GM10248 (cell line): ENCODE measurements around the gene MATN4.

Source experiments
- CTCF ChIA-PET: fragments of 300-600 bp; sonication (Branson Sonifier 250); formaldehyde crosslinking; extraction: SDS; loops from one replicate; lab custom pipeline; 2021; ENCODE audit warnings: antibody characterized with exemption; lab: Yijun Ruan, JAX
- POLR2A ChIA-PET: fragments of 350-650 bp; sonication (Branson Sonifier 250); formaldehyde crosslinking; extraction: SDS; loops from one replicate; lab custom pipeline; 2020; ENCODE audit warnings: antibody characterized with exemption; lab: Yijun Ruan, JAX
- DNase-seq: peaks from one replicate; pipeline ENCODE4 v3.0.0; 2012; ENCODE audit errors: extremely low spot score
- TF ChIP-seq, protein P1 (sequence below): IDR thresholded peaks from 2 replicates; pipeline ENCODE4 v1.5.1; 2012; ENCODE audit warnings: mild to moderate bottlenecking, low read depth; ENCODE audit errors: extremely low read depth, missing control alignments, control extremely low read depth

MATN4 gene

DNA sequence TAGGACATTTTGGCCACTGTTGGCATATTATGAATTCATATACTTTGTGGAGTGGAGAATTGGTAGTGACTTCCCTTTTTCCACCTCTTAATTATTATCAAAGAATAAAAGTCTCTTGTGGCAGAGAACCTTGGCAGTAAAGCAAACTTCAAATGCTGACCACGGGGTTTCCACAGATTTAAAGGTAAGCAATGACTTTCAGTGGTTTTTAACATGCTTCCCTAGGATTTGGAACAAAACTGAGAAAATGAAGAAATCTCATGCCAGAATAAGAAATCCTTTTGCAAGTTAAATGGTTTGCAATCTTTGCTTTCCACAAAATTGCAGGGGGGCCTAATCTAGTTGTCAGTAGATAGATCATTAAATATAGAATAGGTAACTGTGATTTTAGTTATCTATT lies 42.1 kb upstream of the MATN4 start:
- DNase-seq, result no peak
- CTCF ChIA-PET, result interaction anchor here (1.5 kb wide), 1 partner anchor 169 kb away, joined by 3 read pairs; no protein-coding TSS in a partner anchor
- TF ChIP-seq, protein P1, sequence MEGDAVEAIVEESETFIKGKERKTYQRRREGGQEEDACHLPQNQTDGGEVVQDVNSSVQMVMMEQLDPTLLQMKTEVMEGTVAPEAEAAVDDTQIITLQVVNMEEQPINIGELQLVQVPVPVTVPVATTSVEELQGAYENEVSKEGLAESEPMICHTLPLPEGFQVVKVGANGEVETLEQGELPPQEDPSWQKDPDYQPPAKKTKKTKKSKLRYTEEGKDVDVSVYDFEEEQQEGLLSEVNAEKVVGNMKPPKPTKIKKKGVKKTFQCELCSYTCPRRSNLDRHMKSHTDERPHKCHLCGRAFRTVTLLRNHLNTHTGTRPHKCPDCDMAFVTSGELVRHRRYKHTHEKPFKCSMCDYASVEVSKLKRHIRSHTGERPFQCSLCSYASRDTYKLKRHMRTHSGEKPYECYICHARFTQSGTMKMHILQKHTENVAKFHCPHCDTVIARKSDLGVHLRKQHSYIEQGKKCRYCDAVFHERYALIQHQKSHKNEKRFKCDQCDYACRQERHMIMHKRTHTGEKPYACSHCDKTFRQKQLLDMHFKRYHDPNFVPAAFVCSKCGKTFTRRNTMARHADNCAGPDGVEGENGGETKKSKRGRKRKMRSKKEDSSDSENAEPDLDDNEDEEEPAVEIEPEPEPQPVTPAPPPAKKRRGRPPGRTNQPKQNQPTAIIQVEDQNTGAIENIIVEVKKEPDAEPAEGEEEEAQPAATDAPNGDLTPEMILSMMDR, result no peak
- POLR2A ChIA-PET, result no interaction called here

DNA sequence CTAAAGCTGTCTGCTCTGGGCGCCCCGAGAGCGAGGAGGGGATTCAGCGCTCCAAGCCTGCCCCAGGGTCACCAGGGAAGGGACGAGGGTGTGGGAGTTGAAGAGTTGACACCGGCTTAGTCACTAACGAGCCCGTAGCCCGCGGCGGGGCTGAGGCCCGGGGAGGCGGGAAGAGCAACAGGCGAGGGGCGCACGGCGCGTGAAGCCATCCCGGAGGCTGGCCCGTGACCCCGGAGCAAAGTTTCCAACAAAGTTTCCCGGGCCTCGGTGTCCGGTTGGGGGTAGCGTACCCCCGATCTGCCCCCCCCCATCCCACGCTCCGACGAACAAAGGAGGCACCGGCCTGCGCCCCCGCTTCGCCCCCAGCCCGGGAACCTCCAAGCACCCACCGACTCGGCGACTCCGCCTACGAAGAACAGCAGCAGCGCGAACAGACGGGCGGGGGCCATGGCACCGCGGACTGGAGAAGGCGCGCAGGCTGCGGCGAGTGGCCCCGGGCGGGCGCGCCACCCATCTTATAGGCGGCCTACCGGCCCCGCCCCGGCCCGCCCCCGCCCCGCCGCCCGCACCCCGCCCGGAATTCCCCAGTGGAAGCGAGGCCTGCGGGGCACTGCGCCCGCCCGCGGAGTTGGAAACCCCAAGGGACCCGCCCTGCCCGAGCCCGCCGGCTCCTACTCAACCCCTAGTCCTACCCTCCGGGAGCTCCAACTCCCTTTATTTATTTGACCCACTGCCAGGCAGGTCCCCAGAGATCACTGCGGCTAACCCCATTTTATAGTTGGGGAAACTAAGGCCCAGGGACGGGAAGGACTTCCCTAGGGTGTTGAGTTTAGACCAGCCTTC lies 40.1 kb upstream of the MATN4 start, which contains the start of gene SDC4:
Gene SDC4 (minus strand): TSS at position 489 of the 843 bp plus-strand sequence. CDS start 40 bp downstream, at position 449.
- DNase-seq, result peak; percentile 43
- TF ChIP-seq, protein P1, result no peak
- ChIA-PET POLR2A (no interaction called here), CTCF (interaction anchor here (1.0 to 3.3 kb wide), 8 partner anchors 11 to 423 kb away, joined by 3 to 18 read pairs (median 4); partner anchors contain the start of gene SYS1)

DNA sequence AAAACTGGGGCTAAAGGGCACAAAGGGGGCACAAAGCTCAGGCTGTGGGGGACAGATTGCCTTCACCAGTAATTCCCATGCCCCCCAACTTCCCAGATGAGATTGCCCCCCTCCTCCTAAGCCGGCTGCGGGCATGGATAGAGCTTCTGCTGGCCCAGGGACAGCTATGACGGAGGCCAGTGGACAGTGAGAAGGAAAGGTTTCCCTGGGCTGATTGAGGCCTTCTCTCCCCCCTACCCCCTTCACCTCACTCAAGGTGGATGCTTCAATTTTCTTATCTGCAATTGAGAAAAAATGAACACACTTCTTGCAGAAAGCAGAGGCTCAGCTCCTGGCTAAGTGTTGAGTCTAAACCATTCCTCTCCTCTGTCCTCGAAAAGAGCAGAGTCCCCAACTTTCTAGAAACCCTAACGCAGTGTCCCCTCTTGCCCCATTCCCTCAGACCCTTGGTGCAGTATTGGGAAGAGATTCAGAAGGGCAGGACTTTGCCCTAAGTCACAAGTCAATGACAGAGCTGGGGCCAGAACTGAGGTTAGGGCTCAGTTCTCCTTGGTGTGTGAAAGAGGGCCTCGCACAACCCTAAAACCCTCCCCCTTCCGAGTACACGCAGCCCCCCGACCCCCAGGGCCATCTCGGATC lies 39.3 kb upstream of the MATN4 start:
- POLR2A ChIA-PET, result no interaction called here

DNA sequence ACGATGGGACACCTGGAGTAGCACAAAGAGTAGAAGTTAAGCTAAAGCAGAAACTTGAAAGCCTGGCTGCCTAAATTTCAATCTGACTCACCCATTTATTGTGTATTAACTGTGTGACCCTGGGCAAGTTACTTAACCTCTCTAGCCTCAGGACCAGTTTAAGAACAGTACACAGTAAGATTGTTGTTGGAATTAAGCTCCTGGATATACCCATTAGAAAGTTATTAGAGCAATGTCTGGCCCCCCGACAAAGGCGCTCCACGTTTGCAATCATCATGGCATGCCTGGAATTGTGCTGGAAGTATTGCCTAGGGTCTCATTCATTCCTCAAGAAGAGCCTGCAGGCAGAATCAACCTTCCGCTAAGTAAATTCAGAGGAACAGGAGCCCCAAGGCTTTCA lies 38.8 kb upstream of the MATN4 start:
- CTCF ChIA-PET, result interaction anchor here (1.0 to 3.3 kb wide), 10 partner anchors 10 to 424 kb away, joined by 3 to 18 read pairs (median 6); partner anchors contain the start of gene SYS1
- TF ChIP-seq, protein P1, result no peak
- POLR2A ChIA-PET, result no interaction called here
- DNase-seq, result no peak

More for the DNA sequence above, 39.3 kb upstream of the MATN4 start:
- TF ChIP-seq, protein P1, result no peak
- CTCF ChIA-PET, result interaction anchor here (1.0 to 3.3 kb wide), 10 partner anchors 11 to 424 kb away, joined by 3 to 18 read pairs (median 5); partner anchors contain the start of gene SYS1
- no peak for DNase-seq

DNA sequence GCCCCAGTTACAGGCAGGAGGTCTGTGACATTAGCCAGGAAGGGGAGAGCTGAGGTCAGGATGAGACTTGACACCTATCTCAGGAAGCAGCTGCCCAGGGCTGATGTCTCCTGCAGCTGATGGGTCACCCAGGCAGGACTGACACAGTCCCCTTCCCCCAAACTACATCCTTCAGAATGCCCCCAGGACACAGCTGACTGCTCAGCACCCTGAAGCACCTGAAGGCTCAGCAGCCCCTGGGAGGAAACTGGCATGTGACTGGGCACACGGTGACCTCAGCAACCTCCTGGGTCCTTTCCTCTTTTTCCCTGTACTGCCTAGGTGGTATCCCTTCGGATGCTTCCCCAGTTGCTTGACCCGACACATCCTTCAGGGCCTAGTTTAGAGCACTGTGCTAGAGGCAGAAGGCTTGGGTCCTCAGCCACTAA lies 38.2 kb upstream of the MATN4 start:
- DNase-seq, result no peak
- ChIA-PET POLR2A (no interaction called here), CTCF (interaction anchor here (1.1 to 3.3 kb wide), 10 partner anchors 9 to 91 kb away, joined by 3 to 18 read pairs (median 6); partner anchors contain the start of gene SYS1)
- TF ChIP-seq, protein P1, result no peak
